ENCODE measurements around the gene UBE2QL1. TPM values are rescaled to one million over a fixed set of nuclear protein-coding genes. Genes with fewer than 3 reads are reported as not detected.

UBE2QL1 gene
- total RNA-seq, 1 donor from 2014 or later, result 0.52 TPM

GRCh38 chr5:6461793-6462650, 13.4 kb downstream of the UBE2QL1 start:
- Histone ChIP-seq H3K4me1 (ENCODE audit: control insufficient read depth in 3 of 3, insufficient read depth in 3 of 3, low read length in 3 of 3) (peaks cover 9 to 43% (median 35%) of the 10 kb centered on the region in 3 donors), H3K27ac (ENCODE audit: low read depth, low read length) (peak overlapping the region; percentile 36), H3K27me3 (ENCODE audit: control insufficient read depth in 3 of 3, insufficient read depth in 3 of 3, low read length in 3 of 3) (no peaks in the 10 kb centered on the region)

GRCh38 chr5:6462671-6463070, 14.0 kb downstream of the UBE2QL1 start:
- H3K36me3 ChIP-seq (ENCODE audit: control insufficient read depth in 3 of 3, insufficient read depth in 3 of 3, low read length in 3 of 3), result peaks cover under 1 to 3% (median under 1%) of the 10 kb centered on the region in 3 donors
- H3K9ac ChIP-seq (ENCODE audit: low read depth in 1 of 3, low read length in 3 of 3), result no peak overlapping the region
- no peaks in the 10 kb centered on the region for H3K9me3 ChIP-seq (ENCODE audit: control insufficient read depth in 3 of 3, low read length in 3 of 3)
- no peak overlapping the region for H3K4me3 ChIP-seq (ENCODE audit: low read length in 3 of 3)
- H3K4me1 ChIP-seq (ENCODE audit: control insufficient read depth in 3 of 3, insufficient read depth in 3 of 3, low read length in 3 of 3), result peaks cover 9 to 37% (median 33%) of the 10 kb centered on the region in 3 donors
- H3K27me3 ChIP-seq (ENCODE audit: control insufficient read depth in 3 of 3, insufficient read depth in 3 of 3, low read length in 3 of 3), result no peaks in the 10 kb centered on the region
- no peak overlapping the region for H3K27ac ChIP-seq (ENCODE audit: low read depth, low read length)

More at GRCh38 chr5:6461793-6462650, 13.4 kb downstream of the UBE2QL1 start:
- H3K4me3 ChIP-seq (ENCODE audit: low read length in 3 of 3), result no peak overlapping the region
- H3K36me3 ChIP-seq (ENCODE audit: control insufficient read depth in 3 of 3, insufficient read depth in 3 of 3, low read length in 3 of 3), result peaks cover 4 to 6% (median 5%) of the 10 kb centered on the region in 3 donors
- H3K9me3 ChIP-seq (ENCODE audit: control insufficient read depth in 3 of 3, low read length in 3 of 3), result no peaks in the 10 kb centered on the region
- no peak overlapping the region for H3K9ac ChIP-seq (ENCODE audit: low read depth in 1 of 3, low read length in 3 of 3)

- no peak overlapping the region for H3K27ac ChIP-seq (ENCODE audit: low read depth, low read length)
- H3K9ac ChIP-seq (ENCODE audit: low read depth in 1 of 3, low read length in 3 of 3), result no peak overlapping the region
- H3K4me1 ChIP-seq (ENCODE audit: control insufficient read depth in 3 of 3, insufficient read depth in 3 of 3, low read length in 3 of 3), result peaks cover 9 to 36% (median 32%) of the 10 kb centered on the region in 3 donors
- H3K27me3 ChIP-seq (ENCODE audit: control insufficient read depth in 3 of 3, insufficient read depth in 3 of 3, low read length in 3 of 3), result no peaks in the 10 kb centered on the region
- no peak overlapping the region for H3K4me3 ChIP-seq (ENCODE audit: low read length in 3 of 3)
- H3K9me3 ChIP-seq (ENCODE audit: control insufficient read depth in 3 of 3, low read length in 3 of 3), result no peaks in the 10 kb centered on the region
- H3K36me3 ChIP-seq (ENCODE audit: control insufficient read depth in 3 of 3, insufficient read depth in 3 of 3, low read length in 3 of 3), result peaks cover 0 to 3% (median 3%) of the 10 kb centered on the region in 3 donors
Observed at GRCh38 chr5:6464441-6464840, 15.8 kb downstream of the UBE2QL1 start.

- Histone ChIP-seq H3K4me1 (ENCODE audit: control insufficient read depth in 3 of 3, insufficient read depth in 3 of 3, low read length in 3 of 3) (peaks cover 3 to 32% (median 29%) of the 10 kb centered on the region in 3 donors), H3K27ac (ENCODE audit: low read depth, low read length) (no peak overlapping the region)
Observed at GRCh38 chr5:6465831-6466790, 17.5 kb downstream of the UBE2QL1 start.

GRCh38 chr5:6466975-6467567, 18.4 kb downstream of the UBE2QL1 start:
- peaks cover 0 to 8% (median 3%) of the 10 kb centered on the region in 3 donors for H3K36me3 ChIP-seq (ENCODE audit: control insufficient read depth in 3 of 3, insufficient read depth in 3 of 3, low read length in 3 of 3)
- H3K27ac ChIP-seq (ENCODE audit: low read depth, low read length), result no peak overlapping the region
- no peaks in the 10 kb centered on the region for H3K27me3 ChIP-seq (ENCODE audit: control insufficient read depth in 3 of 3, insufficient read depth in 3 of 3, low read length in 3 of 3)
- H3K4me3 ChIP-seq (ENCODE audit: low read length in 3 of 3), result no peak overlapping the region
- peaks cover 0 to 29% (median 25%) of the 10 kb centered on the region in 3 donors for H3K4me1 ChIP-seq (ENCODE audit: control insufficient read depth in 3 of 3, insufficient read depth in 3 of 3, low read length in 3 of 3)
- H3K9me3 ChIP-seq (ENCODE audit: control insufficient read depth in 3 of 3, low read length in 3 of 3), result no peaks in the 10 kb centered on the region
- H3K9ac ChIP-seq (ENCODE audit: low read depth in 1 of 3, low read length in 3 of 3), result peak overlapping the region in 1 of 3 donors; percentile 20

More at GRCh38 chr5:6465831-6466790, 17.5 kb downstream of the UBE2QL1 start:
- Histone ChIP-seq H3K9me3 (ENCODE audit: control insufficient read depth in 3 of 3, low read length in 3 of 3) (no peaks in the 10 kb centered on the region), H3K27me3 (ENCODE audit: control insufficient read depth in 3 of 3, insufficient read depth in 3 of 3, low read length in 3 of 3) (no peaks in the 10 kb centered on the region), H3K9ac (ENCODE audit: low read depth in 1 of 3, low read length in 3 of 3) (peak overlapping the region in 1 of 3 donors; percentile 8), H3K4me3 (ENCODE audit: low read length in 3 of 3) (no peak overlapping the region), H3K36me3 (ENCODE audit: control insufficient read depth in 3 of 3, insufficient read depth in 3 of 3, low read length in 3 of 3) (peaks cover 0 to 8% (median 3%) of the 10 kb centered on the region in 3 donors)

- Histone ChIP-seq H3K27me3 (ENCODE audit: control insufficient read depth in 3 of 3, insufficient read depth in 3 of 3, low read length in 3 of 3) (no peaks in the 10 kb centered on the region), H3K9me3 (ENCODE audit: control insufficient read depth in 3 of 3, low read length in 3 of 3) (no peaks in the 10 kb centered on the region), H3K9ac (ENCODE audit: low read depth in 1 of 3, low read length in 3 of 3) (no peak overlapping the region), H3K4me3 (ENCODE audit: low read length in 3 of 3) (no peak overlapping the region), H3K36me3 (ENCODE audit: control insufficient read depth in 3 of 3, insufficient read depth in 3 of 3, low read length in 3 of 3) (peaks cover 0 to 8% (median 3%) of the 10 kb centered on the region in 3 donors), H3K4me1 (ENCODE audit: control insufficient read depth in 3 of 3, insufficient read depth in 3 of 3, low read length in 3 of 3) (peaks cover 0 to 29% (median 22%) of the 10 kb centered on the region in 3 donors), H3K27ac (ENCODE audit: low read depth, low read length) (no peak overlapping the region)
Observed at GRCh38 chr5:6467591-6467990, 18.9 kb downstream of the UBE2QL1 start.

- Histone ChIP-seq H3K27ac (ENCODE audit: low read depth, low read length) (no peak overlapping the region), H3K4me1 (ENCODE audit: control insufficient read depth in 3 of 3, insufficient read depth in 3 of 3, low read length in 3 of 3) (peaks cover 0 to 33% (median 28%) of the 10 kb centered on the region in 3 donors), H3K9me3 (ENCODE audit: control insufficient read depth in 3 of 3, low read length in 3 of 3) (no peaks in the 10 kb centered on the region), H3K9ac (ENCODE audit: low read depth in 1 of 3, low read length in 3 of 3) (no peak overlapping the region), H3K36me3 (ENCODE audit: control insufficient read depth in 3 of 3, insufficient read depth in 3 of 3, low read length in 3 of 3) (peaks cover 0 to 8% (median 3%) of the 10 kb centered on the region in 3 donors), H3K4me3 (ENCODE audit: low read length in 3 of 3) (no peak overlapping the region), H3K27me3 (ENCODE audit: control insufficient read depth in 3 of 3, insufficient read depth in 3 of 3, low read length in 3 of 3) (no peaks in the 10 kb centered on the region)
Observed at GRCh38 chr5:6468104-6468503, 19.4 kb downstream of the UBE2QL1 start.

GRCh38 chr5:6468870-6469269, 20.2 kb downstream of the UBE2QL1 start:
- H3K36me3 ChIP-seq (ENCODE audit: control insufficient read depth in 3 of 3, insufficient read depth in 3 of 3, low read length in 3 of 3), result peaks cover 0 to 8% (median 3%) of the 10 kb centered on the region in 3 donors
- H3K27ac ChIP-seq (ENCODE audit: low read depth, low read length), result no peak overlapping the region
- no peaks in the 10 kb centered on the region for H3K9me3 ChIP-seq (ENCODE audit: control insufficient read depth in 3 of 3, low read length in 3 of 3)
- no peak overlapping the region for H3K4me3 ChIP-seq (ENCODE audit: low read length in 3 of 3)
- H3K4me1 ChIP-seq (ENCODE audit: control insufficient read depth in 3 of 3, insufficient read depth in 3 of 3, low read length in 3 of 3), result peaks cover 0 to 37% (median 35%) of the 10 kb centered on the region in 3 donors
- no peak overlapping the region for H3K9ac ChIP-seq (ENCODE audit: low read depth in 1 of 3, low read length in 3 of 3)
- no peaks in the 10 kb centered on the region for H3K27me3 ChIP-seq (ENCODE audit: control insufficient read depth in 3 of 3, insufficient read depth in 3 of 3, low read length in 3 of 3)

- Histone ChIP-seq H3K9me3 (ENCODE audit: control insufficient read depth in 3 of 3, low read length in 3 of 3) (no peaks in the 10 kb centered on the region), H3K27ac (ENCODE audit: low read depth, low read length) (no peak overlapping the region), H3K4me3 (ENCODE audit: low read length in 3 of 3) (no peak overlapping the region), H3K4me1 (ENCODE audit: control insufficient read depth in 3 of 3, insufficient read depth in 3 of 3, low read length in 3 of 3) (peaks cover 0 to 39% (median 38%) of the 10 kb centered on the region in 3 donors), H3K27me3 (ENCODE audit: control insufficient read depth in 3 of 3, insufficient read depth in 3 of 3, low read length in 3 of 3) (no peaks in the 10 kb centered on the region), H3K9ac (ENCODE audit: low read depth in 1 of 3, low read length in 3 of 3) (peak overlapping the region in 1 of 3 donors; percentile 15), H3K36me3 (ENCODE audit: control insufficient read depth in 3 of 3, insufficient read depth in 3 of 3, low read length in 3 of 3) (peaks cover 0 to 8% (median 3%) of the 10 kb centered on the region in 3 donors)
Observed at GRCh38 chr5:6469836-6470235, 21.2 kb downstream of the UBE2QL1 start.
